ENCODE data around the gene FAM53B. TPM values are rescaled to one million over a fixed set of nuclear protein-coding genes. Genes with fewer than 3 reads are reported as not detected.

FAM53B gene
- total and polyA plus RNA-seq, 8 donors: 12.8 to 34.6 (median 23.0) TPM

- Histone ChIP-seq H3K27ac (peak overlapping the region; percentile 30 to 57), H3K9me3 (no peaks in the 10 kb centered on the region), H3K36me3 (no peaks in the 10 kb centered on the region), H3K4me3 (no peak overlapping the region), H3K4me1 (peaks cover 23 to 95% of the 10 kb centered on the region in 2 donors), H3K27me3 (no peaks in the 10 kb centered on the region)
- DNase-seq (peak in 2 of 4 donors; percentile 64), ATAC-seq (peak; percentile 78)
- TF ChIP-seq CTCF (IDR thresholded peaks at IDR 0.05): no peak
- intact Hi-C loops (cut with DNase I): no loop called here
These were observed 69.4 kb downstream of the FAM53B start for GRCh38 chr10:124674768-124675222.

GRCh38 chr10:124672181-124672638 lies 72.0 kb downstream of the FAM53B start:
- Histone ChIP-seq H3K4me1 (peaks cover 26 to 95% of the 10 kb centered on the region in 2 donors), H3K27ac (peak overlapping the region in 1 of 2 donors; percentile 84), H3K4me3 (no peak overlapping the region), H3K36me3 (no peaks in the 10 kb centered on the region), H3K9me3 (no peaks in the 10 kb centered on the region), H3K27me3 (no peaks in the 10 kb centered on the region)
- intact Hi-C loops (cut with DNase I): no loop called here
- DNase-seq (peak in 2 of 4 donors; percentile 56 to 65), ATAC-seq (no peak)
- TF ChIP-seq CTCF (IDR thresholded peaks at IDR 0.05): no peak

- intact Hi-C loops (cut with DNase I): no loop called here
- peak in 3 of 4 donors; percentile 57 to 66 (median 59) for DNase-seq
- Histone ChIP-seq H3K4me1 (peaks cover 20 to 91% of the 10 kb centered on the region in 2 donors), H3K9me3 (no peaks in the 10 kb centered on the region), H3K27ac (peak overlapping the region; percentile 2 to 84), H3K4me3 (no peak overlapping the region), H3K36me3 (no peaks in the 10 kb centered on the region), H3K27me3 (no peaks in the 10 kb centered on the region)
- ATAC-seq: peak; percentile 23
- peak in 1 of 2 donors; percentile 19 for TF ChIP-seq CTCF (IDR thresholded peaks at IDR 0.05)
These were observed 72.6 kb downstream of the FAM53B start for GRCh38 chr10:124671486-124672075.

- H3K36me3 ChIP-seq: no peaks in the 10 kb centered on the region
- intact Hi-C loops (cut with DNase I): no loop called here
- H3K4me1 ChIP-seq: peaks cover 26 to 89% of the 10 kb centered on the region in 2 donors
- no peak overlapping the region for H3K4me3 ChIP-seq
- H3K9me3 ChIP-seq: no peaks in the 10 kb centered on the region
- H3K27me3 ChIP-seq: no peaks in the 10 kb centered on the region
- ATAC-seq: peak; percentile 6
- TF ChIP-seq CTCF (IDR thresholded peaks at IDR 0.05): no peak
- peak in 2 of 4 donors; percentile 73 to 91 for DNase-seq
- H3K27ac ChIP-seq: peak overlapping the region; percentile 2 to 84
These were observed 73.3 kb downstream of the FAM53B start for GRCh38 chr10:124670849-124671248.

GRCh38 chr10:124669824-124670654 lies 74.1 kb downstream of the FAM53B start:
- H3K27me3 ChIP-seq: no peaks in the 10 kb centered on the region
- H3K4me1 ChIP-seq: peaks cover 26 to 83% of the 10 kb centered on the region in 2 donors
- no peak for TF ChIP-seq CTCF (IDR thresholded peaks at IDR 0.05)
- intact Hi-C loops (cut with DNase I): no loop called here
- no peaks in the 10 kb centered on the region for H3K36me3 ChIP-seq
- H3K4me3 ChIP-seq: no peak overlapping the region
- DNase-seq: peak in 1 of 4 donors; percentile 77
- ATAC-seq: peak; percentile 18
- H3K27ac ChIP-seq: peak overlapping the region in 1 of 2 donors; percentile 84
- H3K9me3 ChIP-seq: no peaks in the 10 kb centered on the region
